ENCODE results near the gene DDX43. TPM values are rescaled to one million over a fixed set of nuclear protein-coding genes. Genes with fewer than 3 reads are reported as not detected.
"Not testable (repeated sequence)": the region's sequence is repeated elsewhere in the genome, so short reads cannot be mapped to it uniquely, and the experiment has no call there.

The DDX43 gene
- polyA plus RNA-seq, 6 donors from 2014 or later = 0.28 to 2.2 (median 0.41) TPM; not detected in 1

DNA sequence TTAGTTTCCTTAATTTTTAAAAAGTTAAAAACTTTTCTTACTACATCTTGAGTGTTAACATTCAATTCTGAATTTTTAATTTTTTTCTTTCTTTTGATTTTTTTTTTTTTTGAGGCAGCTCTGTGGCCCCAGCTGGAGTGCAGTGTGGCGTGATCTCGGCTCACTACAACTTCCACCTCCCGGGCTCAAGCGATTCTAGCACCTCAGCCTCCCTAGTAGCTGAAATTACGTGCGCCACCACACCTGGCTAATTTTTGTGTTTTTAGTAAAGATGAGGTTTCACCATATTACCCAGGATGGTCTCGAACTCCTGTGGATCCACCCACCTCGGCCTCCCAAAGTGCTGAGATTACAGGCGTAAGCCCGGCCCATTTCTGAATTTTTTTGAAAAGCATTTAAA is 1.2 kb downstream of the DDX43 start:
- H3K4me3 Mint-ChIP-seq = no peak overlapping the region
- peaks cover 0 to 8% (median 0%) of the 10 kb centered on the region in 3 donors for H3K27me3 Mint-ChIP-seq
- no peak overlapping the region for H3K27ac Mint-ChIP-seq
- H3K4me1 Mint-ChIP-seq = no peaks in the 10 kb centered on the region
- H3K36me3 Mint-ChIP-seq = no peaks in the 10 kb centered on the region
- ATAC-seq (ENCODE audit: low read depth in 2 of 2) (no peak), DNase-seq (no peak)
- H3K9me3 Mint-ChIP-seq = no peaks in the 10 kb centered on the region

DNA sequence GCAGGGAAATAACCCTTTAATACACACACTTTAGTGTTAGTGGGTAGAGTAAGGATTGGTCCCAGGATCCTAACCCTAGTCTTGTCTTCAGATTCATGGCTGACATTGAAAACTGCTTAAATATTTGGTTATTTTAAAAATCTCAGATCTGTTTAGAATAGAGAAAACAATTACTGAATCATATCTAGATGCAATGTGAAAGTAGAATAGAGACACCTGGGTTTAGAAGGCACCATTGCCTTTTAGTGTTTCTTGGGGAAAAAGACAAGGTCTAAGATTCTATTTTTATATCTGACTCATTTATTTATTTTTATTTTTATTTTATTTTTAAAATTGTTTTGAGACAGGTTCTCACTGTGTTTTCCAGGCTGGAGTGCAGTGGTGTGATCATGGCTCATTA is 6.0 kb downstream of the DDX43 start:
- Mint-ChIP-seq H3K9me3 (no peaks in the 10 kb centered on the region), H3K4me1 (no peaks in the 10 kb centered on the region), H3K27me3 (no peaks in the 10 kb centered on the region), H3K36me3 (no peaks in the 10 kb centered on the region), H3K27ac (peak overlapping the region in 1 of 6 donors; percentile 14), H3K4me3 (no peak overlapping the region)
- DNase-seq (no peak), ATAC-seq (ENCODE audit: low read depth in 2 of 2) (no peak)

DNA sequence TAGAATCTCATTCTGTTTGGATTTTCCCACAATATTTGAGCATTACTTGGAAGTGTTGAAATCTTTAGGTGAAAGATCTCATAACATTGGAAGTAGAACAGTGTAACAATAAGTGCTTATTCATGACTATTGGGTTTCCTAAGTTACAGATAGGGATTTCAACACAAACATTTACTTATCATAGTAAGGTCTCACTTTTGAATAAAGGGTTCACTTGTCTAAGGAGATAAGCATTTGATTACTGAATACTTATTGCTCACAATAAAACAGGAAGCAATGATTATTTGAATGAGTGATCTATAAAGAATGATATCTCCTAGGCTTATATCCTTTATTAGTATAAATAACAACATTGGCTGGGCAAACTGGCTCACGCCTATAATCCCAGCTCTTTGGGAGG is 14.8 kb downstream of the DDX43 start:
- Mint-ChIP-seq H3K36me3 (no peaks in the 10 kb centered on the region), H3K4me1 (no peaks in the 10 kb centered on the region), H3K4me3 (no peak overlapping the region), H3K9me3 (no peaks in the 10 kb centered on the region), H3K27ac (no peak overlapping the region), H3K27me3 (no peaks in the 10 kb centered on the region)
- no peak for DNase-seq
- ATAC-seq (ENCODE audit: low read depth in 2 of 2) = no peak

DNA sequence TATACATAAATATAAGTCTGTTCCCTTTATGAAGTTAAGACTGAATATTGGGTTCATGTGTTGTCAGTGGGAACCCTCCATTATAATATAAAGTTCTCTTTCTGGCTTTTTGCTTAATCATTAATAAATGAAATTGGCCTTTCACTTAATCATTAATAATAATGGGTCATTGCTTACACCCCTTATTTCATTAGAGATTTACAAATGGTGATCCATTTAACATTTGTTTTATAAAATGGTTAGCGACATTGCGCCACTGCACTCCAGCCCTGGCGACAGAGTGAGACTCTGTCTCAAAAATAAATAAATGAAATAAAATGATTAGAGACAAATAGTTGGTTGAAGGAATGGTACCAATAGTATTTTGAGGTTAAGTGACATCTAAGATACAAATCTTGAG is 18.5 kb downstream of the DDX43 start:
- Mint-ChIP-seq H3K27me3 (no peaks in the 10 kb centered on the region), H3K36me3 (peaks cover 3 to 8% of the 10 kb centered on the region in 2 donors)

DNA sequence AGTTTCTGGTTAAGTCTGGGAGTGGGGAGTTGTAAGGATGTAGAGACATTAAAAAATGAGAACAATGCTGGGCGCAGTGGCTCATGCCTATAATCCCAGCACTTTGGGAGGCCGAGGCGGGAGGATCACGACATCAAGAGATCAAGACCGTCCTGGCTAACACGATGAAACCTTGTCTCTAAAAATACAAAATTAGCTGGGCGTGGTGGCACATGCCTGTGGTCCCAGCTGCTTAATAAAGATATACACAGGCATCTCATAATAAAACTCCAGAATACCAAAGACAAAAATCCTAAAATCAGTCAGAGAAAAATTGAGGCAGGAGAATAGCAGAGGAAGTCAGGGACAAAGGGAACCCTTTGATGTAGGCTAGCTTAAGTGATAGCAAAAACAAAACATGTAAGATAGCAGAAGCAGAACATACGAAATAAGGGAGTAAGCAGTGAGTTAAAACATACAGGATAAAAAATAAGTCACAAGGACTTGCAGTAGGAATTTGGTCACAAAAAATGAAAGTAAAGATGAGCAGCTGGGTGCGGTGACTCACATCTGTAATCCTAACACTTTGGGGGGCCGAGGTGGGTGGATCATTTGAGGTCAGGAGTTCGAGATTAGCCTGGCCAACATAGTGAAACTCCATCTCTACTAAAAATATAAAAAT is 23.6 kb downstream of the DDX43 start:
- no peaks in the 10 kb centered on the region for H3K9me3 Mint-ChIP-seq
- H3K27ac Mint-ChIP-seq = peak overlapping the region in 5 of 6 donors; percentile 14 to 84 (median 49)
- DNase-seq (no peak), ATAC-seq (ENCODE audit: low read depth in 2 of 2) (no peak)
- H3K27me3 Mint-ChIP-seq = no peaks in the 10 kb centered on the region
- no peaks in the 10 kb centered on the region for H3K4me1 Mint-ChIP-seq
- no peak overlapping the region for H3K4me3 Mint-ChIP-seq
- peaks cover 3 to 8% of the 10 kb centered on the region in 2 donors for H3K36me3 Mint-ChIP-seq

More for the DNA sequence above, 18.5 kb downstream of the DDX43 start:
- ATAC-seq (ENCODE audit: low read depth in 2 of 2) = no peak
- Mint-ChIP-seq H3K4me1 (no peaks in the 10 kb centered on the region), H3K9me3 (no peaks in the 10 kb centered on the region), H3K27ac (no peak overlapping the region), H3K4me3 (no peak overlapping the region)
- no peak for DNase-seq

DNA sequence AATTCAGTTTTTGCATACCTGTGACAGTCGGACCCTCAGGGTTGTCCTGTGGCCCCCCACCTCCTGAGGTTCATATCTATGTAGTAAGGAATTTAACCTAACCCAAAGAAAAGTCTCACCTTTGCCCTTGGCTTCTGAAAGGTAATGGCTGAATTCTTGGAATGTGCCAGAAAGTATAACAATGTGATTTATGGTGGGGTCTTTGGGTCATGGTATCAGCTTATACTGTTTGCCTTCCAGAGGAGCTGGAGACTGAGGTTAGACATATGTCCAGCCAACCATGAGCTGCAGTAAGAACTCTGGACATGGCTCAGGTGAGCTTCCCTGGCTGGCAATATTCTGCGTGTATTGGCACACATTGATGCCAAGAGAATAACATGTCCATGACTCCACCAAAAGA is 26.9 kb downstream of the DDX43 start:
- no peaks in the 10 kb centered on the region for H3K36me3 Mint-ChIP-seq
- peak overlapping the region in 3 of 6 donors; percentile 47 to 88 (median 72) for H3K27ac Mint-ChIP-seq
- H3K4me3 Mint-ChIP-seq = no peak overlapping the region
- no peak for DNase-seq
- ATAC-seq (ENCODE audit: low read depth in 2 of 2) = no peak
- H3K4me1 Mint-ChIP-seq = no peaks in the 10 kb centered on the region
- H3K9me3 Mint-ChIP-seq = no peaks in the 10 kb centered on the region
- no peaks in the 10 kb centered on the region for H3K27me3 Mint-ChIP-seq

DNA sequence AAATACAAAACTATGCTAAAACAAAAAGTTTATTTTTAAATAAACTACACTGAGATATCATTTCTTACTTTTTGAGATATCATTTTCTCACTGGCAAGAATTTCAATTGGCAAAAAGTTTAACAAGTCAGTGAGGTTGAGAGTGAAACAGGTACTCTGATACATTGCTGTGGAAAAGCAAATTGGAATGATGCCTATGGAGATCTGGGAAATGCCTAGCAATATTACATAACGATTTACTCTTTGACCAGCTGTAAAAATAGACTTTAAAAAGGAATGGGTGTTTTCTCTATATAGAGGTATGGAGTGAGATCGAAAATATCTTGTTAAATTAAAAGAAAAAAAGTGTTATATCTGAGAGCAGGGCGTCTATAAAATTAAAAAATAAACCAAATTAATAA is 40.6 kb downstream of the DDX43 start:
- Mint-ChIP-seq H3K4me1 (peaks cover 0 to 10% (median 4%) of the 10 kb centered on the region in 3 donors), H3K27ac (no peak overlapping the region), H3K36me3 (peaks cover 15 to 19% of the 10 kb centered on the region in 2 donors), H3K4me3 (no peak overlapping the region), H3K9me3 (no peaks in the 10 kb centered on the region), H3K27me3 (no peaks in the 10 kb centered on the region)
- no peak for ATAC-seq (ENCODE audit: low read depth in 2 of 2)
- no peak for DNase-seq

DNA sequence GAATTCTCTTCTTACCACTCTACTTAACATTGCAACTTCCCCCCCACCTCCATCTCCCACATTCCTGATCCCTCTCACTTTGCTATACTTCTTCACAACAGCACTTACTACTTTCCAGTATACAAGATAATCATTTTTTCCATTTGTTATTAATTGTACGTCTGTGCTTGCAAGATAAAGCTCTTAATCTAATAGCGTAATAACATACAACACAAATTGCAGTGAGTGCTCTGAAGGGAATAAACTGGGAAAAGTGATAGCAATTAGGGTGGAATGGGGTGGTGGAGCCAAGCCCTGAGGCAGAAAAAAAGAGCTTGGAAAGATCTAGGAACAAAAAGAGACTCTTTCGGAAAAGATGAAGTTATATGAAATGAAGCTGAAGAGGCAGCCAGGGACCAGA is 48.9 kb downstream of the DDX43 start:
- no peaks in the 10 kb centered on the region for H3K9me3 Mint-ChIP-seq
- no peak for DNase-seq
- H3K27me3 Mint-ChIP-seq = no peaks in the 10 kb centered on the region
- ATAC-seq (ENCODE audit: low read depth in 2 of 2) = no peak
- H3K4me3 Mint-ChIP-seq = no peak overlapping the region
- peaks cover 28 to 47% (median 39%) of the 10 kb centered on the region in 3 donors for H3K4me1 Mint-ChIP-seq
- H3K36me3 Mint-ChIP-seq = peaks cover 21 to 33% of the 10 kb centered on the region in 2 donors
- H3K27ac Mint-ChIP-seq = peak overlapping the region in 5 of 6 donors; percentile 3 to 93 (median 55)

DNA sequence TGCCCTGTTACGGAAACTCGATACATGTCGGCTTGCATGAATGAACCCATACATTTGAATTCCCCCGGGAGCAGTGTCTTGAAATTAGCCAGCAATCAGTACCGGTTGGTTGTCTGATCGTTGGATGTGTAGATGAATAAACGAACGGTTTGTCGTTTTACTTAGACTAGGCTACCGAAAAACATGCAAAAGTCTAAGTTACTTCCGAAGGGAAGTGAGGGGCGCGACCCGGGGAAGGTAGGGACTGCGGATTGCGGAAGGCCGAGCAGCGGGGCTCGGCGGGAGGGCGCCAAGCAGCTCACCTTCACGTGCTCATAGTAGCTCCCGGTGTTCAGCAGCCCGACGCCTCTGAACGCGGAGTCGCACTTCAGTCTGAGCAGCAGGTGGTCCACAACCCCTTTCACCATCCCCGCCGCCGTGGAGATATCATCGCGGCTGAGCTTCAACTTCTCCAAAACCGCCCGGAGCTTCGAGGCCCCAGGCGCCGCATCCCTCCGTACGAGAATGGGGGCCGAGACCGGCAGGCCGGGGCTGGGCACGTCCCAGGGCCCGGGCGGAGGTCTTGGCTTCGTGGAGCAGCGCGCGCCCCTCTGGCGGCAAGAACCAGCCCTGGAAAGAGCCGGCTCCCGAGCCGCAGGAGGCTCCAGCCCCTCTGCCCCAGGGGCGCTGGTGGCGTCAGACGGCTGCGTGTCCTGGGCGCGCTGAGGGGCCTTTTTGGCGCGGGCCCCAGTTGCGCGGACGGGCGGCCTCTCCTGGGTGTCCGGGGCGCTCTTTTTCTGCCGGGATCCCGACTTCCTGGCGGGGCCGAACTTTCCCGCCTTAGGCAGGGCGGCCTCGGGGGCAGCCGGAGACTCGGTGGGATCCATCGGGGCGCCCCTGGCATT is 56.8 kb downstream of the DDX43 start:
- Mint-ChIP-seq H3K4me3 (peak overlapping the region; percentile 89 to 99 (median 92)), H3K4me1 (peaks cover 18 to 51% (median 30%) of the 10 kb centered on the region in 3 donors), H3K36me3 (no peaks in the 10 kb centered on the region), H3K27me3 (no peaks in the 10 kb centered on the region), H3K9me3 (no peaks in the 10 kb centered on the region), H3K27ac (peak overlapping the region; percentile 83 to 94 (median 92))
- DNase-seq = peak; percentile 56
- peak; percentile 68 to 69 for ATAC-seq (ENCODE audit: low read depth in 2 of 2)

DNA sequence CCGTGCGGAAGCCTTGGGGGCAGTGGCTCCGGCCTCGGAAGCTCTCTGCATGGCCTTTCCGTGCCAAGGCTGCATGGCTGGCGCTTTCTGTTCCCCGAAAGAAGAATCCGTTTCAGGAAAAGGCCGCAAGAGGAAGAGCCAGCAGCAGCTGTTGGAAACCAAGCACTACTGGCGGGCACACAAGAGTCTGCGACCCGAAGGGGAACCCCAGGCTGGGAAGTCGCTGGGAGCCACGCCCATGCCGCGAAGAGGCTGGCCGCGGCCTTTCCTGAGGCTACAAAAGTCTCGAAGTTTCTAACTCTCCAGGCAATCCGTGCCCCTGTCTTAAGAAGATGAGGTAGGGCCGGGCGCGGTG is 57.5 kb downstream of the DDX43 start, which contains the start of gene CGAS:
TSS of gene CGAS (minus strand) at position 191 of the 355 bp plus-strand sequence. CDS start at position 75, 116 bp downstream.
- Mint-ChIP-seq H3K4me3 (peak within 1 kb of the TSS; percentile 89 to 99 (median 92)), H3K36me3 (no peaks in the 10 kb centered on the region), H3K4me1 (peaks cover 18 to 50% (median 30%) of the 10 kb centered on the region in 3 donors), H3K9me3 (no peaks in the 10 kb centered on the region), H3K27me3 (no peaks in the 10 kb centered on the region), H3K27ac (peak within 1 kb of the TSS; percentile 83 to 94 (median 92))
- DNase-seq (peak; percentile 65), ATAC-seq (ENCODE audit: low read depth in 2 of 2) (peak; percentile 84)

DNA sequence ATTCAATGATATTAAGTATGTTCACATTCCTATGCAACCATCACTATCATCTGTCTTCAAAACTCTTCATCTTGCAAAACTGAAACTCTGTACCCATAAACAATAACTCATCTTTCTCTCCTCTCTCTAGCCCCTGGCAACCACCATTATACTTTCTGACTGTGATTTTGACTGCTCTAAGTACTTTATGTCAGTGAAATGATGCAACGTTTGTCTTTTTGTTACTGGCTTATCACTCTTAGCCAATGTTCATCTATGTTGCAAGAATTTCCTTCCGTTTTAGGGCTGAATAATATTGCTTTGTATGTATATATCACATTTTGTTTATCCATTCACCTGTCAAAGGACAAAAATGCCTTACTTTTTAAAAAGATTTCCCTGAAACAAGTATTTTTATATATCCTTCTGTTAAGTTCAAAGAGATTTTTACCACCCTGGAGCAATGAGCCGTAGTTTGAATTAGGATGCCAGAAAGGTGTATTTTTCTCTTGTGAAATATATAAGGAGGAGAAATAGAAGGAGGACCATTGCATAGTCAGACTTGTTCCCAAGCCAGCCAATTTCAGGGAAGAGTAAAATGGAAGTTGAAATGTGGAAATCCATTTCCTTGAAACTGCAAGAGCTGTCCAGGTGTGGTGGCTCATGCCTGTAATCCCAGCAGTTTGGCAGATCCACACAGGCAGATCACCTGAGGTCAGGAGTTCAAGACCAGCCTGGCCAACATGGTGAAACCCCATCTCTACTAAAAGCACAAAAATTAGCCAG is 61.4 kb downstream of the DDX43 start:
- Mint-ChIP-seq H3K4me1 (peaks cover 10 to 46% (median 13%) of the 10 kb centered on the region in 3 donors), H3K27me3 (no peaks in the 10 kb centered on the region), H3K9me3 (no peaks in the 10 kb centered on the region), H3K4me3 (peak overlapping the region in 1 of 8 donors; percentile 60), H3K36me3 (no peaks in the 10 kb centered on the region), H3K27ac (peak overlapping the region in 2 of 6 donors; percentile 19 to 80)
- DNase-seq = no peak
- no peak for ATAC-seq (ENCODE audit: low read depth in 2 of 2)

DNA sequence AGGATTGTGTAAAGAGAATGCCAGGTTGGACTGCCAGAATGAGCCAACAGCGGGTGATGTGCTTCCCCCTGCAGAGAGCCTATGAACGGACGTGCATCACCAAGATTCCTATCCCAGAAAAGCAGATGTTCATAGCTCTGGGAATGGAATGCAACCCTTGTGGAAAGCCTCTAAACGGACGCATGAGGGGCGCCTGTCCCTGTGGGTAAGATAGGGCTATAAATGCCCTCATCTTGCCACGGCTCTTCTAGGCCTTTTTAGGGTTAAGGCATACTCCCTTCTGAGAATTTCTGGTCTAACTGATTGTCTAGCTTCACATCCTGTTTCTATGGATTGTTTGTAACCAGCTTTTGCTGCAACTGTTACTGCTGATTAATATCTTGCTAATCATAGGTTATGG is 64.8 kb downstream of the DDX43 start:
- Mint-ChIP-seq H3K4me1 (peaks cover 17 to 52% (median 29%) of the 10 kb centered on the region in 3 donors), H3K4me3 (peak overlapping the region in 2 of 8 donors; percentile 72 to 93), H3K27ac (peak overlapping the region in 5 of 6 donors; percentile 62 to 95 (median 87))
- not testable (repeated sequence) for H3K9me3 Mint-ChIP-seq; DNase-seq; H3K27me3 Mint-ChIP-seq; ATAC-seq (ENCODE audit: low read depth in 2 of 2); H3K36me3 Mint-ChIP-seq

DNA sequence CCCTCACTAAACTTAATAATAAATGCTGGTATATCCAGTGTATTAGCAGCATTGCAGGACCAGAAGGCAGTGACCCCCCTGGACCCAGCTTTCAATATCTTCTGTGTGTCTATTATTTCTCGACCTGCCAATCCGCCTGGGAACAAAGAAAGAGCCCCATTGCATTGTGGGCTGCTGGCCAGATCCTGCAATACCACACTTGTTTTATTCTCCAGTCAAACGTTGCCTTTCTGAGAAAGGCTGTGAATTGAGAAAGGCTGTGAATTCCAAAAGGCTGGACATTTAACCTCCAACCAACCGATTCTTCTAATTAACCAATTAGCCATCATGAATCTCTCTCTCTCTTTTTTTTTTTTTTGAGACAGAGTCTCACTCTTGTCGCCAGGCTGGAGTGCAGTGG is 65.4 kb downstream of the DDX43 start:
- H3K27me3 Mint-ChIP-seq = no peaks in the 10 kb centered on the region
- ATAC-seq (ENCODE audit: low read depth in 2 of 2) (no peak), DNase-seq (no peak)
- H3K36me3 Mint-ChIP-seq = no peaks in the 10 kb centered on the region
- peaks cover 17 to 52% (median 29%) of the 10 kb centered on the region in 3 donors for H3K4me1 Mint-ChIP-seq
- peak overlapping the region in 7 of 8 donors; percentile 24 to 100 (median 72) for H3K4me3 Mint-ChIP-seq
- peak overlapping the region in 5 of 6 donors; percentile 35 to 93 (median 83) for H3K27ac Mint-ChIP-seq
- no peaks in the 10 kb centered on the region for H3K9me3 Mint-ChIP-seq

All from naive B cell (primary cell).